HG02938 (cell line): ENCODE measurements around the gene ARHGAP45.
"Not testable (repeated sequence)": the region's sequence is repeated elsewhere in the genome, so short reads cannot be mapped to it uniquely, and the experiment has no call there.

Experiments
- ATAC-seq: cut with Tn5 transposase; IDR thresholded peaks from one replicate; pipeline ENCODE4 v1.9.1; 2021; ENCODE audit warnings: mild to moderate bottlenecking, moderate library complexity; ENCODE audit not compliant: unreplicated experiment

The ARHGAP45 gene

GRCh38 chr19:1113030-1113985, 46.3 kb downstream of the ARHGAP45 start:
- ATAC-seq: no peak

- ATAC-seq: no peak
These were observed 47.1 kb downstream of the ARHGAP45 start for GRCh38 chr19:1113986-1114483.

GRCh38 chr19:1114728-1115127, 47.8 kb downstream of the ARHGAP45 start:
- ATAC-seq: not testable (repeated sequence)

- no peak for ATAC-seq
These were observed 48.9 kb downstream of the ARHGAP45 start for GRCh38 chr19:1115646-1116420.

- no peak for ATAC-seq
These were observed 50.0 kb downstream of the ARHGAP45 start for GRCh38 chr19:1116726-1117581.

- ATAC-seq: no peak
These were observed 50.7 kb downstream of the ARHGAP45 start for GRCh38 chr19:1117654-1118053.

- ATAC-seq: no peak
These were observed 52.0 kb downstream of the ARHGAP45 start for GRCh38 chr19:1118999-1119398.

GRCh38 chr19:1119475-1120217, 52.7 kb downstream of the ARHGAP45 start:
- ATAC-seq: no peak

- ATAC-seq: no peak
These were observed 54.4 kb downstream of the ARHGAP45 start for GRCh38 chr19:1121395-1121794.

- ATAC-seq: no peak
These were observed 55.3 kb downstream of the ARHGAP45 start for GRCh38 chr19:1122021-1122971.

- no peak for ATAC-seq
These were observed 56.0 kb downstream of the ARHGAP45 start for GRCh38 chr19:1122972-1123363.

- no peak for ATAC-seq
These were observed 56.4 kb downstream of the ARHGAP45 start for GRCh38 chr19:1123381-1123780.

- no peak for ATAC-seq
These were observed 57.1 kb downstream of the ARHGAP45 start for GRCh38 chr19:1123885-1124677.

GRCh38 chr19:1125601-1126467, 58.9 kb downstream of the ARHGAP45 start:
- no peak for ATAC-seq

- ATAC-seq: no peak
These were observed 60.2 kb downstream of the ARHGAP45 start for GRCh38 chr19:1126984-1127760.

- ATAC-seq: no peak
These were observed 61.1 kb downstream of the ARHGAP45 start for GRCh38 chr19:1128106-1128505.
